WTC11 (cell line): Measurements from ENCODE around the gene NGB.

ENCODE experiments used
- FOXJ3 ChIP-seq: sonication (generic); formaldehyde crosslinking; IDR thresholded peaks from 2 replicates; pipeline ENCODE4 v1.9.0; 2021; ENCODE audit warnings: missing genetic modification reagents, mild to moderate bottlenecking, borderline replicate concordance
- GTF2I ChIP-seq: fragments of 250-450 bp; sonication (Bioruptor Pico); conservative IDR thresholded peaks from 2 replicates; pipeline ENCODE4 v1.4.0; 2021; ENCODE audit warnings: mild to moderate bottlenecking
- HMGA2 ChIP-seq: fragments of 250-450 bp; sonication (Bioruptor Pico); IDR thresholded peaks from 2 replicates; pipeline ENCODE4 v1.4.0; 2021; ENCODE audit warnings: mild to moderate bottlenecking, moderate library complexity
- NR3C1 ChIP-seq: sonication (generic); formaldehyde crosslinking; conservative IDR thresholded peaks from 2 replicates; pipeline ENCODE4 v1.8.1; 2023; ENCODE audit warnings: low read depth, mild to moderate bottlenecking, missing genetic modification reagents
- SOX15 ChIP-seq: fragments of 250-450 bp; sonication (Bioruptor Pico); IDR thresholded peaks from 2 replicates; pipeline ENCODE4 v1.9.0; 2021; ENCODE audit warnings: mild to moderate bottlenecking
- TCF7 ChIP-seq: sonication (generic); formaldehyde crosslinking; IDR thresholded peaks from 2 replicates; pipeline ENCODE4 v1.8.0; 2022; ENCODE audit warnings: mild to moderate bottlenecking, low read depth, missing genetic modification reagents, moderate library complexity
- TF ChIP-seq, protein P1 (sequence below): fragments of 200-600 bp; IDR thresholded peaks from 2 replicates; pipeline ENCODE4 v1.8.0; 2022; ENCODE audit warnings: antibody characterized with exemption
- TF ChIP-seq, protein P2 (sequence below): sonication (generic); formaldehyde crosslinking; IDR thresholded peaks from 2 replicates; pipeline ENCODE4 v1.8.1; 2022; ENCODE audit warnings: mild to moderate bottlenecking, missing genetic modification reagents, moderate library complexity, borderline replicate concordance
- TF ChIP-seq, protein P3 (sequence below): sonication (generic); formaldehyde crosslinking; IDR thresholded peaks from 2 replicates; pipeline ENCODE4 v1.8.0; 2022; ENCODE audit warnings: mild to moderate bottlenecking, missing genetic modification reagents
- TF ChIP-seq, protein P4 (sequence below): sonication (generic); formaldehyde crosslinking; IDR thresholded peaks from 2 replicates; pipeline ENCODE4 v1.8.0; 2022; ENCODE audit warnings: mild to moderate bottlenecking, missing genetic modification reagents
- TF ChIP-seq, protein P5 (sequence below): sonication (generic); formaldehyde crosslinking; IDR thresholded peaks from 2 replicates; pipeline ENCODE4 v1.8.1; 2022; ENCODE audit warnings: low read depth, mild to moderate bottlenecking, moderate library complexity, missing genetic modification reagents, borderline replicate concordance
- TF ChIP-seq, protein P6 (sequence below): sonication (generic); formaldehyde crosslinking; IDR thresholded peaks from 2 replicates; pipeline ENCODE4 v1.8.1; 2022; ENCODE audit warnings: low read depth, missing genetic modification reagents, borderline replicate concordance
- TF ChIP-seq, protein P7 (sequence below): sonication (generic); formaldehyde crosslinking; IDR thresholded peaks from 2 replicates; pipeline ENCODE4 v1.8.1; 2023; ENCODE audit warnings: mild to moderate bottlenecking, missing genetic modification reagents, moderate library complexity
- TF ChIP-seq, protein P8 (sequence below): fragments of 250-450 bp; sonication (Bioruptor Pico); IDR thresholded peaks from 2 replicates; pipeline ENCODE4 v1.9.0; 2021; ENCODE audit warnings: moderate library complexity, mild to moderate bottlenecking, inconsistent platforms, borderline replicate concordance

DNA sequence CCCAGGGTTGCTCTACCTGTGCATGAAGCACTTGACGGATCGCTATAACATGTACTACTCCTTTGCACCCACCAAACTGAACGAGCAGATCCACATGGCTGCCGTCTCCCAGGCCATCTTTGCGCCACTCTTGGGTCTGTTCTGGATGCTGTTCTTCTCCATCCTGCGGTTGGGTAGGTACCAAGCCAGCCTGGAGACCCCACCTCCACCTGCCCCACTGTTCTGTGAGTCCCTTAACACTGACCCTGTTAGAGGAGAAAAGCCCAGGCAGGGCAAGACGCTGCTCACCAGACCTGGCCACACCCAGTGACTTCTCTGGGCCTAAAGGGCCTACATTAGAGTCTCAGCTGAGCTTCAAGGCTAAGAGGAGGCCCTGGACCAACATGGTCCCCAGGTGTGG is 21.7 kb downstream of the NGB start:
- TF ChIP-seq, protein P1, sequence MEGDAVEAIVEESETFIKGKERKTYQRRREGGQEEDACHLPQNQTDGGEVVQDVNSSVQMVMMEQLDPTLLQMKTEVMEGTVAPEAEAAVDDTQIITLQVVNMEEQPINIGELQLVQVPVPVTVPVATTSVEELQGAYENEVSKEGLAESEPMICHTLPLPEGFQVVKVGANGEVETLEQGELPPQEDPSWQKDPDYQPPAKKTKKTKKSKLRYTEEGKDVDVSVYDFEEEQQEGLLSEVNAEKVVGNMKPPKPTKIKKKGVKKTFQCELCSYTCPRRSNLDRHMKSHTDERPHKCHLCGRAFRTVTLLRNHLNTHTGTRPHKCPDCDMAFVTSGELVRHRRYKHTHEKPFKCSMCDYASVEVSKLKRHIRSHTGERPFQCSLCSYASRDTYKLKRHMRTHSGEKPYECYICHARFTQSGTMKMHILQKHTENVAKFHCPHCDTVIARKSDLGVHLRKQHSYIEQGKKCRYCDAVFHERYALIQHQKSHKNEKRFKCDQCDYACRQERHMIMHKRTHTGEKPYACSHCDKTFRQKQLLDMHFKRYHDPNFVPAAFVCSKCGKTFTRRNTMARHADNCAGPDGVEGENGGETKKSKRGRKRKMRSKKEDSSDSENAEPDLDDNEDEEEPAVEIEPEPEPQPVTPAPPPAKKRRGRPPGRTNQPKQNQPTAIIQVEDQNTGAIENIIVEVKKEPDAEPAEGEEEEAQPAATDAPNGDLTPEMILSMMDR: no peak
- TF ChIP-seq, protein P2, sequence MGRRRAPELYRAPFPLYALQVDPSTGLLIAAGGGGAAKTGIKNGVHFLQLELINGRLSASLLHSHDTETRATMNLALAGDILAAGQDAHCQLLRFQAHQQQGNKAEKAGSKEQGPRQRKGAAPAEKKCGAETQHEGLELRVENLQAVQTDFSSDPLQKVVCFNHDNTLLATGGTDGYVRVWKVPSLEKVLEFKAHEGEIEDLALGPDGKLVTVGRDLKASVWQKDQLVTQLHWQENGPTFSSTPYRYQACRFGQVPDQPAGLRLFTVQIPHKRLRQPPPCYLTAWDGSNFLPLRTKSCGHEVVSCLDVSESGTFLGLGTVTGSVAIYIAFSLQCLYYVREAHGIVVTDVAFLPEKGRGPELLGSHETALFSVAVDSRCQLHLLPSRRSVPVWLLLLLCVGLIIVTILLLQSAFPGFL (CRISPR knock-in tag): no peak
- TF ChIP-seq, protein P3, sequence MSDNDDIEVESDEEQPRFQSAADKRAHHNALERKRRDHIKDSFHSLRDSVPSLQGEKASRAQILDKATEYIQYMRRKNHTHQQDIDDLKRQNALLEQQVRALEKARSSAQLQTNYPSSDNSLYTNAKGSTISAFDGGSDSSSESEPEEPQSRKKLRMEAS: no peak
- TF ChIP-seq, protein P4, sequence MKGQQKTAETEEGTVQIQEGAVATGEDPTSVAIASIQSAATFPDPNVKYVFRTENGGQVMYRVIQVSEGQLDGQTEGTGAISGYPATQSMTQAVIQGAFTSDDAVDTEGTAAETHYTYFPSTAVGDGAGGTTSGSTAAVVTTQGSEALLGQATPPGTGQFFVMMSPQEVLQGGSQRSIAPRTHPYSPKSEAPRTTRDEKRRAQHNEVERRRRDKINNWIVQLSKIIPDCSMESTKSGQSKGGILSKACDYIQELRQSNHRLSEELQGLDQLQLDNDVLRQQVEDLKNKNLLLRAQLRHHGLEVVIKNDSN (CRISPR knock-in tag): no peak
- TF ChIP-seq, protein P5, sequence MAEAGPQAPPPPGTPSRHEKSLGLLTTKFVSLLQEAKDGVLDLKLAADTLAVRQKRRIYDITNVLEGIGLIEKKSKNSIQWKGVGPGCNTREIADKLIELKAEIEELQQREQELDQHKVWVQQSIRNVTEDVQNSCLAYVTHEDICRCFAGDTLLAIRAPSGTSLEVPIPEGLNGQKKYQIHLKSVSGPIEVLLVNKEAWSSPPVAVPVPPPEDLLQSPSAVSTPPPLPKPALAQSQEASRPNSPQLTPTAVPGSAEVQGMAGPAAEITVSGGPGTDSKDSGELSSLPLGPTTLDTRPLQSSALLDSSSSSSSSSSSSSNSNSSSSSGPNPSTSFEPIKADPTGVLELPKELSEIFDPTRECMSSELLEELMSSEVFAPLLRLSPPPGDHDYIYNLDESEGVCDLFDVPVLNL (CRISPR knock-in tag): no peak
- TF ChIP-seq SOX15 (CRISPR knock-in tag): no peak
- TF ChIP-seq, protein P6, sequence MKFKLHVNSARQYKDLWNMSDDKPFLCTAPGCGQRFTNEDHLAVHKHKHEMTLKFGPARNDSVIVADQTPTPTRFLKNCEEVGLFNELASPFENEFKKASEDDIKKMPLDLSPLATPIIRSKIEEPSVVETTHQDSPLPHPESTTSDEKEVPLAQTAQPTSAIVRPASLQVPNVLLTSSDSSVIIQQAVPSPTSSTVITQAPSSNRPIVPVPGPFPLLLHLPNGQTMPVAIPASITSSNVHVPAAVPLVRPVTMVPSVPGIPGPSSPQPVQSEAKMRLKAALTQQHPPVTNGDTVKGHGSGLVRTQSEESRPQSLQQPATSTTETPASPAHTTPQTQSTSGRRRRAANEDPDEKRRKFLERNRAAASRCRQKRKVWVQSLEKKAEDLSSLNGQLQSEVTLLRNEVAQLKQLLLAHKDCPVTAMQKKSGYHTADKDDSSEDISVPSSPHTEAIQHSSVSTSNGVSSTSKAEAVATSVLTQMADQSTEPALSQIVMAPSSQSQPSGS (CRISPR knock-in tag): no peak
- TF ChIP-seq FOXJ3 (CRISPR knock-in tag): no peak
- TF ChIP-seq NR3C1 (CRISPR knock-in tag): no peak
- TF ChIP-seq, protein P7, sequence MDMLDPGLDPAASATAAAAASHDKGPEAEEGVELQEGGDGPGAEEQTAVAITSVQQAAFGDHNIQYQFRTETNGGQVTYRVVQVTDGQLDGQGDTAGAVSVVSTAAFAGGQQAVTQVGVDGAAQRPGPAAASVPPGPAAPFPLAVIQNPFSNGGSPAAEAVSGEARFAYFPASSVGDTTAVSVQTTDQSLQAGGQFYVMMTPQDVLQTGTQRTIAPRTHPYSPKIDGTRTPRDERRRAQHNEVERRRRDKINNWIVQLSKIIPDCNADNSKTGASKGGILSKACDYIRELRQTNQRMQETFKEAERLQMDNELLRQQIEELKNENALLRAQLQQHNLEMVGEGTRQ (CRISPR knock-in tag): no peak
- no peak for TF ChIP-seq HMGA2 (CRISPR knock-in tag)
- TF ChIP-seq, protein P8, sequence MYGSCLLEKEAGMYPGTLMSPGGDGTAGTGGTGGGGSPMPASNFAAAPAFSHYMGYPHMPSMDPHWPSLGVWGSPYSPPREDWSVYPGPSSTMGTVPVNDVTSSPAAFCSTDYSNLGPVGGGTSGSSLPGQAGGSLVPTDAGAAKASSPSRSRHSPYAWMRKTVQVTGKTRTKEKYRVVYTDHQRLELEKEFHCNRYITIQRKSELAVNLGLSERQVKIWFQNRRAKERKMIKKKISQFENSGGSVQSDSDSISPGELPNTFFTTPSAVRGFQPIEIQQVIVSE (CRISPR knock-in tag): no peak
- TF ChIP-seq GTF2I (CRISPR knock-in tag): no peak
- TF ChIP-seq TCF7 (CRISPR knock-in tag): no peak
